Uterus (tissue), 4 donors: ENCODE results near the gene PRRG1. TPM values are rescaled to one million over a fixed set of nuclear protein-coding genes. Genes with fewer than 3 reads are reported as not detected.

Experiments
- DNase-seq, 2 donors: peaks; one replicate each; pipeline ENCODE4 v3.0.0-alpha.2; 2019 to 2020
- H3K27ac ChIP-seq, 2 donors: fragments of 200-600 bp; sonication (generic); 1 replicate in 1 of 2; 2 replicates in 1 of 2; pipeline ENCODE4 v1.5.1; 2016 to 2018
- H3K27me3 ChIP-seq, 2 donors: fragments of 200-600 bp; sonication (generic); one replicate each; pipeline ENCODE4 v1.5.1; 2018 to 2019; ENCODE audit warnings: control low read depth in 1 of 2
- H3K36me3 ChIP-seq, 2 donors: fragments of 200-600 bp; sonication (generic); one replicate each; pipeline ENCODE4 v1.5.1; 2019; ENCODE audit warnings: control low read depth in 1 of 2
- H3K4me1 ChIP-seq, 2 donors: fragments of 200-600 bp; sonication (generic); one replicate each; pipeline ENCODE4 v1.5.1; 2018 to 2019; ENCODE audit warnings: control low read depth in 1 of 2
- H3K4me3 ChIP-seq, 2 donors: fragments of 200-600 bp; sonication (generic); 1 replicate in 1 of 2; 2 replicates in 1 of 2; pipeline ENCODE4 v1.5.1; 2018 to 2019; ENCODE audit warnings: mild to moderate bottlenecking in 1 of 2
- H3K9me3 ChIP-seq, 2 donors: fragments of 200-600 bp; sonication (generic); one replicate each; pipeline ENCODE4 v1.5.1; 2019; ENCODE audit warnings: control low read depth in 1 of 2
- CTCF ChIP-seq, 4 experiments: fragments of 200-600 bp in 2 of 4; fragments of 450-650 bp in 2 of 4; sonication (generic) in 2 of 4; IDR thresholded peaks; one replicate each; pipeline ENCODE4 v1.5.1; 2016 to 2019; ENCODE audit warnings: antibody characterized with exemption in 4 of 4, mild to moderate bottlenecking in 2 of 4, moderate library complexity in 1 of 4
- POLR2A ChIP-seq, 2 donors: fragments of 450-650 bp; IDR thresholded peaks; one replicate each; pipeline ENCODE4 v1.6.1; 2016; ENCODE audit warnings: antibody characterized with exemption in 2 of 2, mild to moderate bottlenecking in 1 of 2, moderate library complexity in 1 of 2
- intact Hi-C: fragments of 100-400 bp; cut with DNase I; formaldehyde crosslinking; loops from one replicate; pipeline ENCODE4 v1.15.1; 2023; ENCODE audit warnings: low total_unique reads
- total RNA-seq, 4 donors: library from RNA; depleted of rRNA in 3 of 4; stranded (reverse); fragments of >200 nt in 3 of 4; gene quantifications; one replicate each; pipeline versions ENCODE4 v1.1.0 to v1.2.4, GENCODE V29; 2014 to 2023
- donor health status: DM: yes; HTN: yes; CAD: no.

Gene PRRG1
- total RNA-seq, 4 donors from 2014 or later, result 5.6 to 17.1 (median 10.9) TPM

DNA sequence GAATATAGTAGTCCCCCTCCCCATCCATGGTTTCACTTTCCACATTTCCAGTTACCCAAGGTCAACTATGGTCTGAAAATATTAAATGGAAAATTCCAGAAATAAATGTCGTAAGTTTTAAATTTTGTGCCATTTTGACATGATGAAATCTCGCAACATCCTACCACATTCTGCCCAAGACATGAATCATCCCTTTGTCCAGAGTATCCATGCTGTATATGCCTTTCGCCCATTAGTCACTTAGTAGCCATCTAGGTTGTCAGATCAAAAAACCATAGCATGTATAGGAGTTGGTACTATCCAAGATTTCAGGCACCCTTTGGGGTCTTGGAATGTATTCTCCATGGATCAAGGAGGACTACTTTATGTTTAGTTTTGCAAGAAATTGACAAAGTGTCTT lies 8.3 kb downstream of the PRRG1 start:
- H3K4me3 ChIP-seq, result no peak overlapping the region
- H3K36me3 ChIP-seq, result no peaks in the 10 kb centered on the region
- TF ChIP-seq CTCF (IDR thresholded peaks at IDR 0.05), result no peak
- no peak for TF ChIP-seq POLR2A (IDR thresholded peaks at IDR 0.05)
- H3K27ac ChIP-seq, result no peak overlapping the region
- no peak for DNase-seq
- intact Hi-C loops, result no loop called here
- H3K27me3 ChIP-seq, result no peaks in the 10 kb centered on the region
- no peaks in the 10 kb centered on the region for H3K9me3 ChIP-seq
- no peaks in the 10 kb centered on the region for H3K4me1 ChIP-seq

DNA sequence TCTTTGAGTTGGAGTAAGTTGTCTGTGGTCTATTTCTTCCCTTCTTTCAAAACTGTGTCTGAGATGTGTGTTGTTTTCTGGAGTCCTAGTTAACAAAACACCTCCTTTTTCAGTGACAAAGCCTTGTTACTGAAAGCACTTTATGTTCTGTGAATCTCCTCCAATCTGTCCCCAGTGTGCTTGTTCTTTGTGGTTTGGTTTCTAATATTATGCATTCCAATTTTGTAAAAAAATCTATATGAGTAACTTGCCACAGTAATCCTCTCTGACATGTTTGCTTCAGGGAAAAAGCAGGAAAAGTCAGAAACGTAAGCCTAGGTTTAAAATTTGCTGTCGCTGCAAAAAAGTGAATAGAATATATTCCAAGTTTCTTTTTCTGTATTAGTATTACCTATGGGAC lies 12.4 kb downstream of the PRRG1 start:
- TF ChIP-seq POLR2A (IDR thresholded peaks at IDR 0.05) (no peak), CTCF (IDR thresholded peaks at IDR 0.05) (no peak)
- no peaks in the 10 kb centered on the region for H3K9me3 ChIP-seq
- no peak for DNase-seq
- H3K4me1 ChIP-seq, result no peaks in the 10 kb centered on the region
- no peak overlapping the region for H3K27ac ChIP-seq
- H3K4me3 ChIP-seq, result no peak overlapping the region
- H3K27me3 ChIP-seq, result no peaks in the 10 kb centered on the region
- intact Hi-C loops, result no loop called here
- H3K36me3 ChIP-seq, result no peaks in the 10 kb centered on the region

- Histone ChIP-seq H3K4me3 (no peak overlapping the region), H3K36me3 (no peaks in the 10 kb centered on the region), H3K27me3 (no peaks in the 10 kb centered on the region), H3K27ac (no peak overlapping the region), H3K4me1 (no peaks in the 10 kb centered on the region), H3K9me3 (no peaks in the 10 kb centered on the region)
- no peak for TF ChIP-seq CTCF (IDR thresholded peaks at IDR 0.05)
- no peak for TF ChIP-seq POLR2A (IDR thresholded peaks at IDR 0.05)
- DNase-seq, result no peak
- intact Hi-C loops, result no loop called here
These were observed 15.5 kb downstream of the PRRG1 start for GRCh38 chrX:37364666-37365065.

DNA sequence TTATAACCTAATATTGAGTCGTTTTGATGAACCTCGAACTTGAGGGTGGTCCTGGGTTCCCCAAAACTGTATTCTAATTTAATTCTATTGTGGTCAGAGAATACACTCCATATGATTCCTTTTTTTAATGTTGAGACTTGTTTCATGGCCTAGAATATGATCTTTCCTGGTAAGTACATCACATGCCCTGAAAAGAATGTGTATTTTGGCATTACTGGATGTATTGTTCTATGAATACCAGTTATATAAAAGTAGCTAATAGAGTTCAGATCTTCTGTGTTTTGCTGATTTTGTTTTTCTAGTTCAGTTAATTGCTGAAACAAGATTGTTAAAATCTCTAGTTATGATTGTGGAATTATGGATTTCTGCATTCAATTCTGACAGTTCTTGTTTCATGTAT lies 18.8 kb downstream of the PRRG1 start:
- no peaks in the 10 kb centered on the region for H3K27me3 ChIP-seq
- intact Hi-C loops, result no loop called here
- DNase-seq, result no peak
- H3K27ac ChIP-seq, result no peak overlapping the region
- no peaks in the 10 kb centered on the region for H3K36me3 ChIP-seq
- no peaks in the 10 kb centered on the region for H3K4me1 ChIP-seq
- no peaks in the 10 kb centered on the region for H3K9me3 ChIP-seq
- H3K4me3 ChIP-seq, result no peak overlapping the region
- TF ChIP-seq CTCF (IDR thresholded peaks at IDR 0.05) (no peak), POLR2A (IDR thresholded peaks at IDR 0.05) (no peak)

DNA sequence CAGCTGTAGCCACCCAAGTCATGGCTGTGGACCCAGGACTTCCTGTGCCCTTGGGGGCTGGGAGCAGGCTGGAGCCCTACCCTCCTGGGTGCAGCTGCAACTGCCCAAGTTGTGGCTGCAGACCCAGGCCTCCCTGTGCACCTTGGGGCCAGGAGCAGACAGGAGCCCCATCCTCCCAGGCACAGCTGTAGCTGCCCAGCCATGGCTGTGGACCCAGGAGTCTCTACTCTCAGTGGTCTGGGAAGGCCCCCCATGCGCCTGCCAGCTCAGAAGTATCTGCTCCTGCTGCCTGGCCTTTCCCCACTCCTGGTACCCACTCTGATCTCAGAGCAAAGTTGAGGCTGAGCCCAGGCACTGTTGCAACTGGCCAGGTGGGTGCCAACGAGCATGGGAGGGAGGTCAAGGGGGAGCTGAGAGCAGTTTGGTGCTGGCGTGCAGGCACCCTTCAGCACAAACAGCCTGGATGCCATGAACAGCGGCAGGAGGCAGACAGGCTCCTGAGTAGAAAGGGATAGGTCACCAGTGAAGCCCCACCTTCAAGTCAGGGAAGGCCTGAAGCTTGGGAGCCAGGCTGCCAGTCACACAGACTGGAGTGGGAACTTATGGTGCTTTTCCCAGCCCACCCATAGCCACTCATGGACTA lies 21.5 kb downstream of the PRRG1 start:
- H3K36me3 ChIP-seq, result no peaks in the 10 kb centered on the region
- H3K27me3 ChIP-seq, result no peaks in the 10 kb centered on the region
- TF ChIP-seq POLR2A (IDR thresholded peaks at IDR 0.05), result no peak
- TF ChIP-seq CTCF (IDR thresholded peaks at IDR 0.05), result no peak
- H3K27ac ChIP-seq, result no peak overlapping the region
- no peaks in the 10 kb centered on the region for H3K9me3 ChIP-seq
- H3K4me3 ChIP-seq, result no peak overlapping the region
- intact Hi-C loops, result no loop called here
- no peaks in the 10 kb centered on the region for H3K4me1 ChIP-seq
- DNase-seq, result no peak
